GM18526 (cell line): ENCODE results near the gene ELAC1.

Experiments used
- POLR2A ChIP-seq: IDR thresholded peaks from 3 replicates; pipeline ENCODE4 v1.6.1; 2011; ENCODE audit not compliant: insufficient read length; ENCODE audit errors: extremely low read depth

The ELAC1 gene

DNA sequence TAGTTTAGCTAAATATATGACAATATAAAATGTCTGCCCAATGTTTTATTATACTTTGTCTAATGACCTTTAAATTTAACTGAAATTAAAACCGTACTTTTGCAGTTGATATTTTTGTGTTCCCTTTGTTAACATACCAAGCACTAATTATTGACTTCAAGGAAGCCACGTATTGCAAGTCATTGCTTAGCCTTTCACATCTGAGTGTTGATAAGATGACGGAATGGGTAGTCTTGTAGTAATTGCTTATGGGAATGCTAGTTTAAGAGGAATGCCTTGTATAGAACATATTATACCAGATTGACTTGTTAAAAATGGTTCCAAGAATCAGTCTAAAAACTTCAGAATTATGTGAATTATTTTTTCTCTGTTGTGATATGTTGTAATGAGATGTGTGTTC, 14.0 kb upstream of the ELAC1 start:
- TF ChIP-seq POLR2A = no peak

GRCh38 chr18:50955253-50955652, 12.6 kb upstream of the ELAC1 start:
- no peak for TF ChIP-seq POLR2A

- no peak for TF ChIP-seq POLR2A
Observed at GRCh38 chr18:50956116-50956515, 11.7 kb upstream of the ELAC1 start.

DNA sequence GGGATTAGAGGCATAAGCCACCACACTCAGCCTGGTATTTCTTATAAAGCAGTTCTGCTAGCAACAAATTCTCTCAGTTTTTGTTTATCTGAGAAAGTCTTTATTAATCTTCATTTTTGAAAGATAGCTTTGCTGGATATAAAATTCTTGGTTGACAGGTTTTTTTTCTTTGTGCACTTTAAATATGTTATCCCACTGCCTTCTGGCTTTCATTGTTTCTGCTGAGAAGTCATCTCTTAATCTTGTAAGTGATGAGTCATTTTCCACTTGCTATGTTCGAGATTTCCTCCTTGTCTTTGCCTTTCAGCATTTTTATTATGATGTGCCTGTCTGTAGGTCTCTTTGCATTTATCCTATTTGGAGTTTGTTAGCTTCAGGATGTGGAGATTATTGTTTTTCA, 5.9 kb upstream of the ELAC1 start:
- no peak for TF ChIP-seq POLR2A

GRCh38 chr18:50969448-50969847, 1.6 kb downstream of the ELAC1 start:
- no peak for TF ChIP-seq POLR2A

DNA sequence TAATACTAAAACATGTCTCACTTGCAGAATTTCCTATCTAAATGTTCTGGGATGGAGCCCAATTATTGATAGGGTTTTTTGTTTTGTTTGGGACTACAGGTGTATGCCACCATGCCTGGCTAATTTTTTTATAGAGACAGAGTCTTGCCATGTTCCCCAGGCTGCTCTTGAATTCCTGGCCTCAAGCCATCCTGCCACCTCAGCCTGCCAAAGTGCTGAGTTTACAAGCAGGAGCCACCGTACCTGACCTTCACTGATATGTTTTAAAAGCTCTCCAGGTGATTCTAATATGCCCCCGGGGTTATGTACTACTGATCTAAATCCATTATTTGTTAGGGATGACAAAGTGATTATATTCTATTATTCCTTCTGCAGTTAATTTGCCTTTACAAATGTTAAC, 2.2 kb downstream of the ELAC1 start:
- no peak for TF ChIP-seq POLR2A

GRCh38 chr18:50973367-50974126, 5.7 kb downstream of the ELAC1 start:
- TF ChIP-seq POLR2A = no peak

DNA sequence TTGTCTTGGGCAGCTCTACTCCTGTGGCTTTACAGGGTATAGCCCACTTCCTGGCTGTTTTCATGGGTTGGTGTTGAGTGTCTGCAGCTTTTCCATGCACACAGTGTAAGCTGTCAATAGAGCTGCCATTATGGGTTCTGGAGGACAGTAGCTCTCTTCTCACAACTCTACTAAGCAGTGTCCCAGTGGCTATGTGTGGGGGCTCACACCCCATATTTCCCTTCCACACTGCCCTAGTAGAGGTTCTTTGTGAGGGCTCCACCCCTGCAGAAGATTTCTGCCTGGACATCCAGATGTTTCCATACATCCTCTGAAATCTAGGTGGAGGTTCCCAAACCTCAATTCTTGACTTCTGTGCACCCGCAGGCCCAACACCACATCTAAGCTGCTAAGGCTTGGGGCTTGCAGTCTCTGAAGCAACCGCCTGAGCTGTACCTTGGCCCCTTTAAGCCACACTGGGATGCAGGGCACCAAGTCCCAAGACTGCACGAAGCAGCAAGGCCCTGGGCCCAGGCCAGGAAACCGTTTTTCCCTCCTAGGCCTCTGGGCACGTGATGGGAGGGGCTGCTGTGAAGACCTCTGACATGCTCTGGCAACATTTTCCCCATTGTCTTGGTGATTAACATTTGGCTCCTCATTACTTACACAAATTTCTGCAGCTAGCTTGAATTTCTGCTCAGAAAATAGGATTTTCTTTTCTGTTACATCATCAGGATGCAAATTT, 9.4 kb downstream of the ELAC1 start:
- TF ChIP-seq POLR2A = no peak

- TF ChIP-seq POLR2A = no peak
Observed at GRCh38 chr18:50981381-50981780, 13.5 kb downstream of the ELAC1 start.

DNA sequence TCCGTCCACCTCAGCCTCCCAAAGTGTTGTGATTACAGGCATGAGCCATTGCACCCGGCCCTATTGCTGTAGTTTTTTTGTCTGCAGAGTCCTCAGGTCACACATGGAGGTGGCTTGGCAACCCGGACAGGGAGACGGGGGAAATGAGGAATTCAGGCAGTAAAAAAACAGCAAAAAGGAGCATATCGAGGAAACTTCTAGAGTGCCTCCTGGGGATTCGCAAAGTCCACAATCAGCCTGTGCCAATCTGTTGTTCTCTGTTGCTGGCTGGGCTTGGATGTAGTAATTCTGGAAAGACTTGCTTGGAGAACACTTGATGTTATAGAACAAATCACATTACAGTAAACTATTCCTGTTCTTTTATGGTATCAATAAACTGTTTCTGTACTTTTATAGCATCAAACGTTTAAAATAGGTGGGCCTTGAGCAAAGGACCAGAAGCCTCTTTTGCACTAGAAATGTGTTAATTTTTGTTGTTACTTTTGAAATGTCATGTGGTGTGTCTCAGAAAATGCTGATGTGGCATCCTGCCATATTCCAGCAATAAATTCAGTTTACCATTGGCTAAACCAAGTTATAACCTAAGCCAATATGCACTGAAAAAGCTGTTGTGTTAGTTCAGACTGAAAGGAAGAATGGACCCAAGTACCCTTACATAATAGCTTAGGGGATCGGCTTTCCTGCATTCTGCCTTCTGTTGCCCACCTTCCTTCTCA, 14.4 kb downstream of the ELAC1 start:
- TF ChIP-seq POLR2A = no peak

GRCh38 chr18:50982802-50983179, 15.0 kb downstream of the ELAC1 start:
- TF ChIP-seq POLR2A = no peak

DNA sequence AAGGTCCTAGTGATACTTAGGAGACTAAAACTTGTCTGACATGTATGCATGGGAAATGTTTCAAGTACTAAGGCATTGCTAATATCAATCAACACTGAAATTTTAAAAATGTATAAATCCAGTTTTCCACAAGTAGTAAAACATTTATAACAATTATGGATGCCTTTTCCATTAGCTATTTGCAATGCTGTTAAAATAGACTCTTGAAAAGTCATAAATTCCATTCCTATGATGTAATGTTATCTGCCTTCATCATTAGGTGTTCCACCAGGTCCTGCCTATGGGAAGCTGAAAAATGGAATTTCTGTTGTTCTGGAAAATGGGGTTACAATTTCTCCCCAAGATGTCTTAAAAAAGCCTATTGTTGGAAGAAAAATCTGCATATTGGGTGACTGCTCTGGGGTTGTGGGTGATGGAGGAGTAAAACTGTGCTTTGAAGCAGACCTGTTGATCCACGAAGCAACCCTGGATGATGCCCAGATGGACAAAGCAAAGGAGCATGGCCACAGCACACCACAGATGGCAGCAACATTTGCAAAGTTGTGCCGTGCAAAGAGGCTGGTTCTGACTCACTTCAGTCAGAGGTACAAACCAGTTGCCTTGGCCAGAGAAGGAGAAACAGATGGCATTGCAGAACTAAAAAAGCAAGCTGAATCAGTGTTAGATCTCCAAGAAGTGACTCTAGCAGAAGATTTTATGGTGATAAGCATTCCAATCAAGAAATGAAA, 18.7 kb downstream of the ELAC1 start:
- TF ChIP-seq POLR2A = no peak

- no peak for TF ChIP-seq POLR2A
Observed at GRCh38 chr18:50987261-50987660, 19.4 kb downstream of the ELAC1 start.

DNA sequence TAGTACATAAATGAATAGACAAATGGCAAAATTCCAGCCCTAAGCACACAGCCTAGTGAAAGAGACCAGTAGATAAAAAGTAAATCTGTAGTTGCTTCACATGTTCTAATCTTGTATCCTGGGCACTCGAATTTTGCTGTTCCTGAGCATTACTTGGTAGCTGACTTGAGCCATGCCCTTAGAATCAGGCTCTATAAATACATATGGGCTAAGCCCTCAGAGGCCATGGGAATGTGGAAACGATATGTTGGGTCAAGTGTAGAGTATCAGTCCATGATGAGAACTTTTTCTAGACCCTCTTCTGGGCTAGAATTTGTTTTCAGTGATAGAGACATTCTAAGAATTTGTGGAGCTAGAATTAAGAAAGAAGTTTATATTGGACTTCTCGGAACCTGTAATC, 21.9 kb downstream of the ELAC1 start:
- TF ChIP-seq POLR2A = no peak

- TF ChIP-seq POLR2A = no peak
Observed at GRCh38 chr18:50992351-50992762, 24.5 kb downstream of the ELAC1 start.
